ENCODE measurements around the gene BRINP3. TPM values are rescaled to one million over a fixed set of nuclear protein-coding genes. Genes with fewer than 3 reads are reported as not detected.

The BRINP3 gene
- total RNA-seq, 4 donors from 2014 or later, result 5.0 to 30.3 (median 14.1) TPM

DNA sequence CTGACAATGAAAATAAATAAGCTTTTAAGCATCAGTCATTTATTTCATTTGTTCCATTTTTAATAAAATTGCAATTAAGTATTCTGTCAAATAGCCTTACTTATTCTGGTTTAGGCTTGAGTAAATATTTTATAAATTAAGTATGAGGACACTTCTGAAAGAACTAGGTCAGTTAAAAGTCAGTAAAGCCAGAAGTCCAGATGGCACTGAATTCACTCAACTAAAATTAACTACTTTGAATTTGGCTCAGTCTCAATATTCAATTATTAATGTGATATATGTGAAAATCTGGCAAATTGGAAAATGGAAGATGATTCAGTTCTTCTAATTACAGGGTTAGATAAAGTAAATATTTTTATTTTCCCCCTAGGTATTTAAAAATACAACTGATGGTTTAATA, 174.2 kb downstream of the BRINP3 start:
- DNase-seq, result no peak
- no peak for TF ChIP-seq POLR2A (IDR thresholded peaks at IDR 0.05)
- TF ChIP-seq, protein P1, sequence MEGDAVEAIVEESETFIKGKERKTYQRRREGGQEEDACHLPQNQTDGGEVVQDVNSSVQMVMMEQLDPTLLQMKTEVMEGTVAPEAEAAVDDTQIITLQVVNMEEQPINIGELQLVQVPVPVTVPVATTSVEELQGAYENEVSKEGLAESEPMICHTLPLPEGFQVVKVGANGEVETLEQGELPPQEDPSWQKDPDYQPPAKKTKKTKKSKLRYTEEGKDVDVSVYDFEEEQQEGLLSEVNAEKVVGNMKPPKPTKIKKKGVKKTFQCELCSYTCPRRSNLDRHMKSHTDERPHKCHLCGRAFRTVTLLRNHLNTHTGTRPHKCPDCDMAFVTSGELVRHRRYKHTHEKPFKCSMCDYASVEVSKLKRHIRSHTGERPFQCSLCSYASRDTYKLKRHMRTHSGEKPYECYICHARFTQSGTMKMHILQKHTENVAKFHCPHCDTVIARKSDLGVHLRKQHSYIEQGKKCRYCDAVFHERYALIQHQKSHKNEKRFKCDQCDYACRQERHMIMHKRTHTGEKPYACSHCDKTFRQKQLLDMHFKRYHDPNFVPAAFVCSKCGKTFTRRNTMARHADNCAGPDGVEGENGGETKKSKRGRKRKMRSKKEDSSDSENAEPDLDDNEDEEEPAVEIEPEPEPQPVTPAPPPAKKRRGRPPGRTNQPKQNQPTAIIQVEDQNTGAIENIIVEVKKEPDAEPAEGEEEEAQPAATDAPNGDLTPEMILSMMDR (IDR thresholded peaks at IDR 0.05), result no peak
- no peak for TF ChIP-seq EP300 (IDR thresholded peaks at IDR 0.05; ENCODE audit: low read depth)
- no peak for TF ChIP-seq POLR2AphosphoS5 (IDR thresholded peaks at IDR 0.05)
- Histone ChIP-seq H3K36me3 (no peaks in the 10 kb centered on the region), H3K9me3 (no peaks in the 10 kb centered on the region), H3K27me3 (no peaks in the 10 kb centered on the region), H3K4me1 (no peaks in the 10 kb centered on the region), H3K4me3 (no peak overlapping the region), H3K27ac (no peak overlapping the region)
- in situ Hi-C loops (cut with MboI; ENCODE audit: low pct_ligation_motif_present in 1 of 4, low pct_unique_long_range_greater_than_20kb in 1 of 4, low sequenced_read_pairs in 3 of 4), result no loop called here
- intact Hi-C loops (cut with DNase I; ENCODE audit: low total_unique reads), result no loop called here

DNA sequence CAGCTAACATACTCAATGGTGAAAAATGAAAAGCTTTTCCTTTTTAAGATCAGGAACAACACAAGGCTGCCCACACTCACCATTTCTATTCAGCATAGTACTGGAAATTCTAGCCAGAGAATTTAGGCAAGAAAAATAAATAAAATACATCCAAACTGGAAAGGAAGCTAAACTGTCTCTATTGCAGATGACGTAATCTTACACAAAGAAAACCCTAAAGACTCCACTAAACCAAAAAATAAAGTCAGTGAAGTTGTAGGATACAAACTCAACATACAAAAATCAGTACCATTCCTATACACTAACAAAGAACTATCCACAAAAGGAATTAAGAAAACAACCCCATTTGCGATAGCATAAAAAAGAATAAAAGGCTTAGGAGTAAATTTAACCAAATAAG, 181.2 kb downstream of the BRINP3 start:
- Histone ChIP-seq H3K36me3 (no peaks in the 10 kb centered on the region), H3K27ac (no peak overlapping the region), H3K4me1 (no peaks in the 10 kb centered on the region), H3K4me3 (no peak overlapping the region), H3K9me3 (no peaks in the 10 kb centered on the region), H3K27me3 (no peaks in the 10 kb centered on the region)
- DNase-seq, result no peak
- in situ Hi-C loops (cut with MboI; ENCODE audit: low pct_ligation_motif_present in 1 of 4, low pct_unique_long_range_greater_than_20kb in 1 of 4, low sequenced_read_pairs in 3 of 4) (no loop called here), intact Hi-C loops (cut with DNase I; ENCODE audit: low total_unique reads) (no loop called here)
- WGBS, 2 donors (ENCODE audit: low coverage in 1 of 2), result 74 to 81% methylated on average over 2 of the region's 2 CpGs
- TF ChIP-seq POLR2AphosphoS5 (IDR thresholded peaks at IDR 0.05) (no peak), POLR2A (IDR thresholded peaks at IDR 0.05) (no peak)
- TF ChIP-seq, protein P1 (IDR thresholded peaks at IDR 0.05), result no peak

DNA sequence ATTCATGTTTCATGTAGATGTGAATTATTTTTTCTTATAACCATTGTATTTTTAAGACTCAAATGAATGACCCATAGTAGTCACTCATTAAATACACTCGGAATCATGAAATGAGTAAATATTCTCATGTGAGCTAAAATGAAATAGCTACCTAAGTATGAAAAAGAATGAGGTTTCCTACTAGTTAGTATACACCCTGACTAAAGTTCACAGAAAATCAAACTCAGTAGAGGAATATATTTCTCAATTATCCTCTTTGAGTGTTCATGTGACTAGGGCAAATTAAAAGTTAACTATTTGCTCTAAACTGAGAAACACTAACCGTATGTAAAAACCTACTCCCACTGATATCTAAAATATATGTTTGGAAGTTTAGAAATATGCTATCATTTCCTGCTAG, 187.8 kb downstream of the BRINP3 start:
- in situ Hi-C loops (cut with MboI; ENCODE audit: low pct_ligation_motif_present in 1 of 4, low pct_unique_long_range_greater_than_20kb in 1 of 4, low sequenced_read_pairs in 3 of 4) (no loop called here), intact Hi-C loops (cut with DNase I; ENCODE audit: low total_unique reads) (no loop called here)
- no peak overlapping the region for H3K27ac ChIP-seq
- WGBS, 2 donors (ENCODE audit: low coverage in 1 of 2), result 59 to 64% methylated on average over 2 of the region's 2 CpGs
- no peaks in the 10 kb centered on the region for H3K27me3 ChIP-seq
- no peak for DNase-seq
- no peak for TF ChIP-seq POLR2AphosphoS5 (IDR thresholded peaks at IDR 0.05)
- TF ChIP-seq, protein P1 (IDR thresholded peaks at IDR 0.05), result no peak
- TF ChIP-seq EP300 (IDR thresholded peaks at IDR 0.05; ENCODE audit: low read depth), result no peak
- no peak for TF ChIP-seq POLR2A (IDR thresholded peaks at IDR 0.05)
- H3K4me3 ChIP-seq, result no peak overlapping the region
- no peaks in the 10 kb centered on the region for H3K4me1 ChIP-seq
- no peaks in the 10 kb centered on the region for H3K9me3 ChIP-seq
- no peaks in the 10 kb centered on the region for H3K36me3 ChIP-seq

DNA sequence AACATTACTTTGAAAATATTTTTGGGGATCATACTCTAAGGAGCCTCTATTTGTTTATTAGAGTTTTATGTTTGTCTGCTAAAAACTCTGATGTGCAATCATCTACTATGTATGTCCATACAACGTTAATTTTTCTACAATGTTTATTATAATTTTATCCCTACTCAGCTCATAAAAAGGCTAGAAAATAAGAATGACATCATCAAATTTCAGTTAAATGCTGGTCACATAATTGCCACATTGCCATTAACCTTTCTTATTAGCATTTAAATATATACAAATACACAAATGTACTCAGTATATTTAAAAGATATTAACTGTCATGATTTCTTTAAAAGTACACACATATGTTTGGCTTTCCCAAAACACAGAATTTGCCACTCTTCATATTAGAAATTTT, 191.6 kb downstream of the BRINP3 start:
- TF ChIP-seq EP300 (IDR thresholded peaks at IDR 0.05; ENCODE audit: low read depth) (no peak), POLR2A (IDR thresholded peaks at IDR 0.05) (no peak), POLR2AphosphoS5 (IDR thresholded peaks at IDR 0.05) (no peak)
- TF ChIP-seq, protein P1 (IDR thresholded peaks at IDR 0.05), result no peak
- DNase-seq, result no peak
- Histone ChIP-seq H3K4me1 (no peaks in the 10 kb centered on the region), H3K36me3 (no peaks in the 10 kb centered on the region), H3K4me3 (no peak overlapping the region), H3K9me3 (no peaks in the 10 kb centered on the region), H3K27me3 (no peaks in the 10 kb centered on the region), H3K27ac (no peak overlapping the region)
- in situ Hi-C loops (cut with MboI; ENCODE audit: low pct_ligation_motif_present in 1 of 4, low pct_unique_long_range_greater_than_20kb in 1 of 4, low sequenced_read_pairs in 3 of 4) (no loop called here), intact Hi-C loops (cut with DNase I; ENCODE audit: low total_unique reads) (no loop called here)
- 47 to 60% methylated on average over 1 of the region's 1 CpG for WGBS, 2 donors (ENCODE audit: low coverage in 1 of 2)

Measured in transverse colon (tissue), 4 donors.